ENCODE measurements around the gene FDX1.

- TF ChIP-seq CTCF (IDR thresholded peaks at IDR 0.05) (peak in 2 of 7 experiments; percentile 1 to 3), POLR2A (IDR thresholded peaks at IDR 0.05) (no peak)
Observed at GRCh38 chr11:110431051-110431672, 1.4 kb downstream of the FDX1 start.
